ENCODE results near the gene DDX27. TPM values are rescaled to one million over a fixed set of nuclear protein-coding genes. Genes with fewer than 3 reads are reported as not detected.

The DDX27 gene
- polyA plus RNA-seq, 1 of the 3 experiments (the other 2 are of a cell fraction) = 51.9 TPM

DNA sequence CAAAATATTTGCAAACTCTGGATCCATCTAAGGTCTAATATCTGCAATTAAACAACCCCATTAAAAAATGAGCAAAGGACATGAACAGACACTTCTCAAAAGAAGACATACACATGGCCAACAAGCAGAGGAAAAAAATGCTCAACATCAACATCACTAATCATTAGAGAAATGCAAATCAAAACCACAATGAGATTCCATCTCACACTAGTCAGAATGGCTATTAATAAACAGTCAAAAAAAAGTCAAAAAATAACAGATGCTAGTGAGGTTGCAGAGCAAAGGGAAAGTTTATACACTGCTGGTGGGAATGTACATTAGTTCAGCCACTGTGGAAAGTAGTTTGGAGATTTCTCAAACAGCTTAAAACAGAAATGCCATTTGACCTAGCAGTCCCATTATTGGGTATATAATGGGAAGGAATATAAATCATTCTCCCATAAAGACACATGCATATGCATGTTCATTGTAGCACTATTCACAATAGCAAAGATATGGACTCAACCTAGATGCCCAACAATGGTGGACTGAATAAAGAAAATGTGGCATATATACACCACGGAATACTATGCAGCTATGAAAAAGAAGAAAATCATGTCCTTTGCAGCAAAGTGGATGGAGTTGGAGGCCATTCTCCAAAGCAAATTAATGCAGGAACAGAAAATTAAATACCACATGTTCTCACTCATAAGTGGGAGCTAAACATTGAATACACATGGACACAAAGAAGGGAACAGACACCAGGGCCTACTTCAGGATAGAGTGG, 49.6 kb downstream of the DDX27 start:
- peak overlapping the region in 1 of 2 experiments; percentile 47; a peak in 2 of 4 replicates for H3K27ac ChIP-seq (ENCODE audit: low read depth in 2 of 2, low read length in 1 of 2)
- peaks cover 99% of the 10 kb centered on the region for H3K79me2 ChIP-seq (ENCODE audit: insufficient read depth)
- H3K9me2 ChIP-seq = no peaks in the 10 kb centered on the region
- 94% methylated on average over 1 of the region's 1 CpG for WGBS (ENCODE audit: low lambda C conversion rate)
- peaks cover 56 to 85% of the 10 kb centered on the region in 2 experiments for H3K36me3 ChIP-seq (replicated peaks in 1 of 2; ENCODE audit: control insufficient read depth in 1 of 2, insufficient read depth in 2 of 2, low read length in 1 of 2)
- peaks cover 11% of the 10 kb centered on the region for H3F3A ChIP-seq (replicated peaks; ENCODE audit: insufficient read depth)
- H3K9ac ChIP-seq = no peak overlapping the region
- H3K4me1 ChIP-seq (ENCODE audit: control insufficient read depth in 1 of 2, insufficient read depth in 2 of 2, low read depth in 1 of 2, low read length in 1 of 2) = no peaks in the 10 kb centered on the region
- H3K9me3 ChIP-seq = no peaks in the 10 kb centered on the region
- no peak for DNase-seq
- H4K20me1 ChIP-seq (ENCODE audit: insufficient read depth) = peaks cover 56% of the 10 kb centered on the region
- H3K4me3 ChIP-seq (ENCODE audit: low read depth in 2 of 2, low read length in 1 of 2) = no peak overlapping the region
- ChIA-PET CTCF (interaction anchor here (0.7 to 1.4 kb wide), 4 partner anchors 23 to 273 kb away, joined by 3 to 7 read pairs (median 3); no protein-coding TSS in a partner anchor), POLR2A (no interaction called here)
- H3K27me3 ChIP-seq (ENCODE audit: insufficient read depth) = no peaks in the 10 kb centered on the region
- H2AFZ ChIP-seq (ENCODE audit: low read depth) = no peak overlapping the region
- peak overlapping the region; percentile 0; the same call in 1 of the 2 replicates for H3K4me2 ChIP-seq
- TF ChIP-seq, protein P1, sequence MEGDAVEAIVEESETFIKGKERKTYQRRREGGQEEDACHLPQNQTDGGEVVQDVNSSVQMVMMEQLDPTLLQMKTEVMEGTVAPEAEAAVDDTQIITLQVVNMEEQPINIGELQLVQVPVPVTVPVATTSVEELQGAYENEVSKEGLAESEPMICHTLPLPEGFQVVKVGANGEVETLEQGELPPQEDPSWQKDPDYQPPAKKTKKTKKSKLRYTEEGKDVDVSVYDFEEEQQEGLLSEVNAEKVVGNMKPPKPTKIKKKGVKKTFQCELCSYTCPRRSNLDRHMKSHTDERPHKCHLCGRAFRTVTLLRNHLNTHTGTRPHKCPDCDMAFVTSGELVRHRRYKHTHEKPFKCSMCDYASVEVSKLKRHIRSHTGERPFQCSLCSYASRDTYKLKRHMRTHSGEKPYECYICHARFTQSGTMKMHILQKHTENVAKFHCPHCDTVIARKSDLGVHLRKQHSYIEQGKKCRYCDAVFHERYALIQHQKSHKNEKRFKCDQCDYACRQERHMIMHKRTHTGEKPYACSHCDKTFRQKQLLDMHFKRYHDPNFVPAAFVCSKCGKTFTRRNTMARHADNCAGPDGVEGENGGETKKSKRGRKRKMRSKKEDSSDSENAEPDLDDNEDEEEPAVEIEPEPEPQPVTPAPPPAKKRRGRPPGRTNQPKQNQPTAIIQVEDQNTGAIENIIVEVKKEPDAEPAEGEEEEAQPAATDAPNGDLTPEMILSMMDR (IDR thresholded peaks at IDR 0.05) = 0 out of 2 replicates have a peak, but pooled peaks have one; percentile 7
- TF ChIP-seq, protein P2, sequence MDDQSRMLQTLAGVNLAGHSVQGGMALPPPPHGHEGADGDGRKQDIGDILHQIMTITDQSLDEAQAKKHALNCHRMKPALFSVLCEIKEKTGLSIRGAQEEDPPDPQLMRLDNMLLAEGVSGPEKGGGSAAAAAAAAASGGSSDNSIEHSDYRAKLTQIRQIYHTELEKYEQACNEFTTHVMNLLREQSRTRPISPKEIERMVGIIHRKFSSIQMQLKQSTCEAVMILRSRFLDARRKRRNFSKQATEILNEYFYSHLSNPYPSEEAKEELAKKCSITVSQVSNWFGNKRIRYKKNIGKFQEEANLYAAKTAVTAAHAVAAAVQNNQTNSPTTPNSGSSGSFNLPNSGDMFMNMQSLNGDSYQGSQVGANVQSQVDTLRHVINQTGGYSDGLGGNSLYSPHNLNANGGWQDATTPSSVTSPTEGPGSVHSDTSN (IDR thresholded peaks at IDR 0.05) = peak; percentile 15; the same call in 1 of the 2 replicates
- TF ChIP-seq, protein P3, sequence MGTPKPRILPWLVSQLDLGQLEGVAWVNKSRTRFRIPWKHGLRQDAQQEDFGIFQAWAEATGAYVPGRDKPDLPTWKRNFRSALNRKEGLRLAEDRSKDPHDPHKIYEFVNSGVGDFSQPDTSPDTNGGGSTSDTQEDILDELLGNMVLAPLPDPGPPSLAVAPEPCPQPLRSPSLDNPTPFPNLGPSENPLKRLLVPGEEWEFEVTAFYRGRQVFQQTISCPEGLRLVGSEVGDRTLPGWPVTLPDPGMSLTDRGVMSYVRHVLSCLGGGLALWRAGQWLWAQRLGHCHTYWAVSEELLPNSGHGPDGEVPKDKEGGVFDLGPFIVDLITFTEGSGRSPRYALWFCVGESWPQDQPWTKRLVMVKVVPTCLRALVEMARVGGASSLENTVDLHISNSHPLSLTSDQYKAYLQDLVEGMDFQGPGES (IDR thresholded peaks at IDR 0.05; ENCODE audit: low read depth, low read length) = no peak
- peak; percentile 60 for TF ChIP-seq MEF2A (IDR thresholded peaks at IDR 0.05; ENCODE audit: borderline replicate concordance, low read depth)
- TF ChIP-seq, protein P4, sequence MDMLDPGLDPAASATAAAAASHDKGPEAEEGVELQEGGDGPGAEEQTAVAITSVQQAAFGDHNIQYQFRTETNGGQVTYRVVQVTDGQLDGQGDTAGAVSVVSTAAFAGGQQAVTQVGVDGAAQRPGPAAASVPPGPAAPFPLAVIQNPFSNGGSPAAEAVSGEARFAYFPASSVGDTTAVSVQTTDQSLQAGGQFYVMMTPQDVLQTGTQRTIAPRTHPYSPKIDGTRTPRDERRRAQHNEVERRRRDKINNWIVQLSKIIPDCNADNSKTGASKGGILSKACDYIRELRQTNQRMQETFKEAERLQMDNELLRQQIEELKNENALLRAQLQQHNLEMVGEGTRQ (IDR thresholded peaks at IDR 0.05; ENCODE audit: borderline replicate concordance, low read depth, low read length) = no peak
- 0 out of 4 replicates have a peak, but pooled peaks of 1 of the 2 experiments have one; percentile 16 for TF ChIP-seq EP300 (IDR thresholded peaks at IDR 0.05; ENCODE audit: borderline replicate concordance in 1 of 2, low read depth in 1 of 2, low read length in 1 of 2)
- no peak for TF ChIP-seq TAF1 (IDR thresholded peaks at IDR 0.05; ENCODE audit: borderline replicate concordance, low read depth, low read length)

DNA sequence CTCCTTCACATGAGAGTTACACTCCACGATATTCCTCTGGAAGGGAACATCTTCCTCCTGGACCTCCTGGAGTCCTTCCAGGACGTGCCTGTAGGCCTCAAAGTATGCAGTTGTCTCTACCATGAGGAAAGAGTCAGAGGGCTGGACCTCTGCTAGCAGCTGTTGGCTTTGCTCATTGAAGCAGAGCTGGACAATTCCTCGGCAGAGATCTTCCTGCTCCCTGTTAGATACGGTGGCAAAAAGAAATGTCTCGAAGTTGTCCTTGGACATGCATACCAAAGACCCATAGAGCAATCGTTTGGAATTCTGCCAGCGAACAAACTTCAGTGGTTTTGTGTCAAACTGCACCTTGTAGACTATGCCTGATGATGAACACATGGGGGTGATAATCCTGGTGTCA, 51.0 kb downstream of the DDX27 start:
- CTCF ChIA-PET = interaction anchor here (1.3 kb wide), 1 partner anchor 50 kb away, joined by 4 read pairs; no protein-coding TSS in a partner anchor
- H3K4me3 ChIP-seq (ENCODE audit: low read depth in 2 of 2, low read length in 1 of 2) = no peak overlapping the region; a peak in 1 of 4 replicates

More for the DNA sequence above, 51.0 kb downstream of the DDX27 start:
- Histone ChIP-seq H3F3A (replicated peaks; ENCODE audit: insufficient read depth) (peaks cover 11% of the 10 kb centered on the region), H3K9ac (no peak overlapping the region), H3K9me3 (no peaks in the 10 kb centered on the region), H3K36me3 (replicated peaks in 1 of 2; ENCODE audit: control insufficient read depth in 1 of 2, insufficient read depth in 2 of 2, low read length in 1 of 2) (peaks cover 50 to 82% of the 10 kb centered on the region in 2 experiments), H3K27me3 (ENCODE audit: insufficient read depth) (no peaks in the 10 kb centered on the region), H3K9me2 (no peaks in the 10 kb centered on the region), H2AFZ (ENCODE audit: low read depth) (no peak overlapping the region), H4K20me1 (ENCODE audit: insufficient read depth) (peaks cover 49% of the 10 kb centered on the region), H3K79me2 (ENCODE audit: insufficient read depth) (peaks cover 99% of the 10 kb centered on the region), H3K4me2 (peak overlapping the region; percentile 0; the same call in 1 of the 2 replicates), H3K4me1 (ENCODE audit: control insufficient read depth in 1 of 2, insufficient read depth in 2 of 2, low read depth in 1 of 2, low read length in 1 of 2) (no peaks in the 10 kb centered on the region), H3K27ac (ENCODE audit: low read depth in 2 of 2, low read length in 1 of 2) (no peak overlapping the region)
- WGBS (ENCODE audit: low lambda C conversion rate) = 85% methylated on average over 7 of the region's 7 CpGs
- no peak for TF ChIP-seq FOSL2 (IDR thresholded peaks at IDR 0.05; ENCODE audit: borderline replicate concordance, low read depth)
- POLR2A ChIA-PET = no interaction called here
- no peak for DNase-seq
